HG03097 (cell line): ENCODE measurements around the gene ARIH1.
"Not testable (repeated sequence)": the region's sequence is repeated elsewhere in the genome, so short reads cannot be mapped to it uniquely, and the experiment has no call there.

Experiments
- ATAC-seq: cut with Tn5 transposase; IDR thresholded peaks from one replicate; pipeline ENCODE4 v1.9.1; 2021; ENCODE audit not compliant: unreplicated experiment, low FRiP score

Gene ARIH1

GRCh38 chr15:72473614-72474465, at the start of gene ARIH1:
Gene ARIH1, plus strand, starts transcription at chr15:72474330. Its CDS starts 310 bp downstream, at chr15:72474640.
- peak; percentile 80 for ATAC-seq

GRCh38 chr15:72426753-72427152, 47.4 kb upstream of the ARIH1 start:
- ATAC-seq, result no peak

- ATAC-seq, result no peak
Observed at GRCh38 chr15:72437650-72438316, 36.3 kb upstream of the ARIH1 start.

GRCh38 chr15:72442848-72443247, 31.3 kb upstream of the ARIH1 start:
- ATAC-seq, result not testable (repeated sequence)

GRCh38 chr15:72445426-72445825, 28.7 kb upstream of the ARIH1 start:
- no peak for ATAC-seq

GRCh38 chr15:72450805-72451204, 23.3 kb upstream of the ARIH1 start:
- ATAC-seq, result no peak

- ATAC-seq, result no peak
Observed at GRCh38 chr15:72451224-72451623, 22.9 kb upstream of the ARIH1 start.

- no peak for ATAC-seq
Observed at GRCh38 chr15:72456684-72457083, 17.4 kb upstream of the ARIH1 start.

- ATAC-seq, result no peak
Observed at GRCh38 chr15:72460402-72460801, 13.7 kb upstream of the ARIH1 start.

- no peak for ATAC-seq
Observed at GRCh38 chr15:72463702-72464101, 10.4 kb upstream of the ARIH1 start.

GRCh38 chr15:72464251-72464650, 9.9 kb upstream of the ARIH1 start:
- ATAC-seq, result no peak

- ATAC-seq, result no peak
Observed at GRCh38 chr15:72468103-72468502, 6.0 kb upstream of the ARIH1 start.

GRCh38 chr15:72472992-72473610, 1.0 kb upstream of the ARIH1 start:
- ATAC-seq, result no peak

GRCh38 chr15:72474466-72474911, 359 bp downstream of the ARIH1 start:
- peak; percentile 12 for ATAC-seq

- ATAC-seq, result peak; percentile 33
Observed at GRCh38 chr15:72474912-72475628, 940 bp downstream of the ARIH1 start.

- ATAC-seq, result no peak
Observed at GRCh38 chr15:72475674-72476073, 1.5 kb downstream of the ARIH1 start.

GRCh38 chr15:72476330-72476729, 2.2 kb downstream of the ARIH1 start:
- not testable (repeated sequence) for ATAC-seq

- no peak for ATAC-seq
Observed at GRCh38 chr15:72481015-72481659, 7.0 kb downstream of the ARIH1 start.

GRCh38 chr15:72482275-72482674, 8.1 kb downstream of the ARIH1 start:
- ATAC-seq, result no peak

GRCh38 chr15:72483279-72483678, 9.1 kb downstream of the ARIH1 start:
- no peak for ATAC-seq
